HG02970 (cell line): Measurements from ENCODE around the gene WDHD1.
A peak's percentile ranks its signal among the peaks of the same experiment; 100 is the strongest.
"Not testable (repeated sequence)": the region's sequence is repeated elsewhere in the genome, so short reads cannot be mapped to it uniquely, and the experiment has no call there.

ENCODE experiments used
- ATAC-seq: cut with Tn5 transposase; IDR thresholded peaks from one replicate; pipeline ENCODE4 v1.9.1; 2021; ENCODE audit warnings: mild to moderate bottlenecking, moderate library complexity, moderate number of reproducible peaks; ENCODE audit not compliant: unreplicated experiment, low FRiP score

The WDHD1 gene

GRCh38 chr14:54909817-54910558, 116.9 kb downstream of the WDHD1 start:
- ATAC-seq = no peak

DNA sequence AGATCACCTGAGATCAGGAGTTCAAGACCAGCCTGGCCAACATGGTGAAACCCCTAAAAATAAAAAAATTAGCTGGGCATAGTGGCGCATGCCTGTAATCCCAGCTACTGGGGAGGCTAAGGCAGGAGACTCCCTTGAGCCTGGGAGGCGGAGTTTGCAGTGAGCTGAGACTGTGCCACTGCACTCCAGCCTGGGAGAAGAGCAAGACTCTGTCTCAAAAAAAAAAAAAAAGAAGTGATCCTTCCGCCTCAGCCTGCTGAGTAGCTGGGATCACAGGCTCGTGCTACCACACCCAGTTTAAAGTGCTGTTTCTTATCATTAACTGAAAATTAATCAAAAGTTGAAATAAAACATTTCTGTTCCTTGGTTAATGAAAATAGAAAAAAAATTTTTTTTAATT, 117.9 kb downstream of the WDHD1 start:
- not testable (repeated sequence) for ATAC-seq

- no peak for ATAC-seq
Observed at GRCh38 chr14:54908190-54908589, 118.7 kb downstream of the WDHD1 start.

- no peak for ATAC-seq
Observed at GRCh38 chr14:54906075-54906474, 120.8 kb downstream of the WDHD1 start.

GRCh38 chr14:54902521-54903420, 124.1 kb downstream of the WDHD1 start, which contains the start of gene GCH1:
Gene GCH1, minus strand, starts transcription at chr14:54902826. Its CDS starts 163 bp downstream, at chr14:54902663.
- peak; percentile 79 for ATAC-seq

- ATAC-seq = peak; percentile 40
Observed at GRCh38 chr14:54902143-54902520, 124.8 kb downstream of the WDHD1 start.

- ATAC-seq = no peak
Observed at GRCh38 chr14:54901380-54902142, 125.3 kb downstream of the WDHD1 start.

DNA sequence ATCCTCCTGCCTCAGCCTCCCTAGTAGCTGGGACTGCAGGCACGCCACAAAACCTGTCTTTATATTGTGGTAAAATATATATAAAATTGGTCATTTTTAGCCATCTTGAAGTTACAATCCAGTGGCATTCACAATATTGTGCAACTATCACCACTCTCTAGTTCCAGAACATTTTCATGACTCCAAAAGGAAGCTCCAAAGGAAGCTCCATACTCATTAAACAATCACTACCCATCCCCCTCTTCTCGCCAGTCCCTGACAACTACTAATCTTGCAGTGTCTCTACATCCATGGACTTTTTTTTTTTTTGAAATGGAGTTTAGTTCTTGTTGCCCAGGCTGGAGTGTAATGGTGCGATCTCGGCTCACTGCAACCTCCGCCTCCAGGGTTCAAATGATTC, 127.3 kb downstream of the WDHD1 start:
- no peak for ATAC-seq

GRCh38 chr14:54897809-54898555, 128.9 kb downstream of the WDHD1 start:
- ATAC-seq = not testable (repeated sequence)

GRCh38 chr14:54895683-54896082, 131.2 kb downstream of the WDHD1 start:
- ATAC-seq = no peak

DNA sequence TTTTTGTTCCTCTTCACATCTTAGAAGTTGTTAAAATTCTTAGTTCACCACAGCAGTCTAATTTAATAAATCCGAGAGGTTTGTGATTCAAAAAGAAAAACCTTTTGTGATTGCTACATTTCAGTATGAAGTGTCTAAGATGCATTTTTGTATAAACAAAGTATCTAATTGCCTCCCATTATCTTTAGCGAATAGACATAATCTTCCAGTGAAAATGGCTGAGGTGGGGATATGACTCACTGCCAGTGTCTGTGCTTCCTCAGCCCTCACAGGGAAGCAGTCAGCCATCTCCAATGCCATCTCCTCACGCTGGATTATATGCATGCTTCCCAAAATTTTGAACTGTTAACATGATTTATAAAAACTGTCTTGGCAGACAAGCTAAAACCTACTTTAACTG, 131.9 kb downstream of the WDHD1 start:
- ATAC-seq = no peak

DNA sequence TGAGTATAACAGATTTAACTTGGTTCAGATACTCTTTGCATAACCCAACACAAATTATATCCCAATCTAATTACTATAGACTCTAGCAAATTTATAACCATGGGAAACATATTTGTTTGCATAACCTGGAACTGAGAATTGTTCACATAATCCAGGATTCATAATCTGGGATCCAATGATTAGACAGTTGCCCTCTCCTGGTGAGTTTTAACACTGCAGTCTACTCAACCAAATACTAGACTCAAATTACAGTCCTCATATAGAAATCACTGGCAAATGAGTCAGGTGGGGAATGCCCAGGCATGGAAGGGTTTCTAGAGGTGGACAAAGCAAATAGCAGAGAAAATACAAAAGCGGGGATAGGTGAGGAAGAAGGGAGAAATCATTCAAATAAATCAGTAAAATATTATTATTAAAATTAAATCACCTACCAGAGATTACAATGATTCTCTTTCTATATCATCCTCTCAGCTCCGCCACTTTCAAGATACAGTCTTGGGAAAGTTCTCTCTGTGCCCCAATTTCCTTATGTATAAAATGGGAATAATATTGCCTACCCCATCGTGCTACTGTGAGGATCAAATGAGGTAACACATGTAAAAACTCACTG, 133.6 kb downstream of the WDHD1 start:
- no peak for ATAC-seq

- no peak for ATAC-seq
Observed at GRCh38 chr14:54891471-54892245, 135.2 kb downstream of the WDHD1 start.

- no peak for ATAC-seq
Observed at GRCh38 chr14:54890788-54891187, 136.1 kb downstream of the WDHD1 start.

GRCh38 chr14:54889919-54890318, 137.0 kb downstream of the WDHD1 start:
- no peak for ATAC-seq
